ENCODE results near the gene P3H2.

The P3H2 gene

DNA sequence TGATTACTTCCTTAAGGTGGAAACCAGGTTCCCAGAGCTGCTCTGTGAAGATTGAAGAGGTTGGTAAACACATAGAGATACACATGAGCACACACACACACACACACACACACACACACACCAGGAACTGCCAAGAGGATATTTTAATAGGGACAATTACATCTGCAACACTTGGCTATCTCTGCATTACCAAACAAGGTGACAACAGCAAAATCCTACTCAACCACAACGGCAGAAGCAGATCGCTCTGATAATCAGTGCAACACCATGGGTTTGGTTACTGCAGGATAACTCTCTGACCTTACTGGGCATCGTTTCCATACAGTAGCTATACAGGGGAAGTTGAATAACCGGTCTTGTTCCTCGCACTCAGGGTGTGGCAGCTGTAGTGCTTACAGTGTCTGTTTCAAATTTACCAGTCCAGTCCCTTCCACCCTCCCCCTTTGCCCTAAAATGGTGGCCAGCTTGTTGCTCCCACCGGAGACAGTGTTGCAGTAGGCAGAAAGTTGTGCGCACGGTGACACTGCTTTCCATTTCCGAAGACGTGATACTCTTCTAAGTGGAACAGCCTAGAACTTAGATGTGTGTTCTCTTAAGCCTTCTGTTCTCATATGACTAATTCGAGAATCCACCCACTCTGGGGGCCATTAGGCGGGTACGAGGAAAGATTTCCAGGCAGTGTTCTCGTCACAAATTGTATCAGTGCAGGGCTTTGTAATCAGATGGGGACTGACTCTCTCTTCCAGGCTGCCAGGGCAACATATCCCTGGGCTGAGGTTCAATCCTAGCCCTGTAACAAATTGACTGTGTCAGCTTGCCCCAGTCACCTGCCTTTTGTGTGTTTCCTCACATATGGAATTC, 176.2 kb downstream of the P3H2 start:
- DNase-seq: peak; percentile 54

DNA sequence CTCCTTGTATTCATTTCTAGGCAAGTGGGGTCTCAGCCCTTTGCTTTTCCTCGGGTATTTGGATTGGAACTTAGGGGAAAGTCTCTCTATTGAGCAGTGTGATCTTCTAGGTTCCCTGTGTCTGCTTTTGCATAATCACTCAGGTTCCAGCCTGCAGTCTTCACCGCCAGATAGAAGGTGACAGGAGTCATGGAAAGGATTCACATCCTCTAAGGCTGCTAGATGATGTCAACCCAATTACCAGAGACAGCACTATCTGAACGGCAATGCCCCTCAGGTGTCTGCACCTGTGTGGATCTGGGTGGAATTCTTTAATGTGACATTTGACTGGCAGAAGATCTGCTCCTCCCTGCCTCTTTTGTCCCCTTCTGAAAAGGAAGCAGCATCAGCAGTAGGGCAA, 177.7 kb downstream of the P3H2 start:
- DNase-seq: no peak

DNA sequence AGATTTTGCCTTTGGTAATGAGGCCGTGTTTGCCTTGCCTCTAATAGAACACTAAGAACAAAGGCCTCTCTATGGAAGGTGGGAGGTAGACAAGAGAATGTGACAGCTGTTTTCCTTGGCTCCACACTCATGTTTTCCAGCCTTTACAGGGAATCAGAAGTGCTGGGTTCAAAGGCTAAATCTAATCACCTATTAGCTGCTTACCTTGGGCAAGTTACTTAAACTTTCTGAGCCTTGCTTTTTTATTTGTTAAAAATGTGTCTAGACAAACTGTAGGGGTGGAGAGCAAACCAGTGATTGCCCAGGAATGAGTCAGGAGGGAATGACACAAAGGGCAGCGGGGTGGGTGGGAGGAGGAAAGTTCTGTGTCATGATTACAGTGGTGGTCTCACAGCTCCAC, 179.0 kb downstream of the P3H2 start:
- peak; percentile 40 for DNase-seq

- no peak for DNase-seq
Observed at GRCh38 chr3:189941125-189941524, 179.6 kb downstream of the P3H2 start.

DNA sequence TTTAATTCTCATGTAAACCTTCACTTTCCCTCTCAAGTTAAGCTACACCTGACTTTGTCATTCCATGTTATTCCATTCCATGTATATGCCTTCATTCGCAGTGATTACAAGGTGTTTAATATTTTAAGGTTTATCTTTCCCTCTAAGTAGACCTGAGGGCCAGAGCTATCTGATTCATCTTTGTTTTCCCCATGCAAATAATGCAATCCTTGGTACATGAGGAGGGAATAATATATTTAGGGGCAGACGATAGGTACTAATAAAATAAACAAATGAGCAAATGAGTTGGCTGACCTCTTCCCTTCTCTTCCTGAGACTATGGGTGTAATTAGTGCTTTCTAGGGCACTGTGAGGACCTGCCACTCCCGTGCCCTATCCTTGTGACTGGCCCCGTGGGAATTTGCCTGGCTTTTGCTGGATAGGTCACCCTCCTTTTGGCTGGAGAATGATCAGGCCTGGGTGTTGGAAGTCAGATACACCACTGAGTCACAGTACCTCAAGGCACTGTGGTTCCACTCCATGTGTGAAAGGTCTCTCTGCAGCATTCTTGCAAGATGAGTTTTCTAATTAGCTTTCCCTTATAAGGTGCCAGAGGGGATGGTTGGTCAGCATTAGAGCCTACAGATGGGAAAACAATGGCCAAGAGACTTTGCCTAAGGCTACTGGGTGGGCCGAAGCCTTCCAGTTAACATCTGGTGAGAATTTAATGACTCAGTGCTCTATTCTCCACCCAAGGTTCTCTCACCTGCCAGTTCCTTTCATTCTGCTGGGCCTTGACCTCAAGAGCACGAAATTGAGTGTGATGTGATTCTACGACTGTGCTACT, 183.2 kb downstream of the P3H2 start:
- no peak for DNase-seq

- no peak for DNase-seq
Observed at GRCh38 chr3:189936201-189936945, 184.3 kb downstream of the P3H2 start.

DNA sequence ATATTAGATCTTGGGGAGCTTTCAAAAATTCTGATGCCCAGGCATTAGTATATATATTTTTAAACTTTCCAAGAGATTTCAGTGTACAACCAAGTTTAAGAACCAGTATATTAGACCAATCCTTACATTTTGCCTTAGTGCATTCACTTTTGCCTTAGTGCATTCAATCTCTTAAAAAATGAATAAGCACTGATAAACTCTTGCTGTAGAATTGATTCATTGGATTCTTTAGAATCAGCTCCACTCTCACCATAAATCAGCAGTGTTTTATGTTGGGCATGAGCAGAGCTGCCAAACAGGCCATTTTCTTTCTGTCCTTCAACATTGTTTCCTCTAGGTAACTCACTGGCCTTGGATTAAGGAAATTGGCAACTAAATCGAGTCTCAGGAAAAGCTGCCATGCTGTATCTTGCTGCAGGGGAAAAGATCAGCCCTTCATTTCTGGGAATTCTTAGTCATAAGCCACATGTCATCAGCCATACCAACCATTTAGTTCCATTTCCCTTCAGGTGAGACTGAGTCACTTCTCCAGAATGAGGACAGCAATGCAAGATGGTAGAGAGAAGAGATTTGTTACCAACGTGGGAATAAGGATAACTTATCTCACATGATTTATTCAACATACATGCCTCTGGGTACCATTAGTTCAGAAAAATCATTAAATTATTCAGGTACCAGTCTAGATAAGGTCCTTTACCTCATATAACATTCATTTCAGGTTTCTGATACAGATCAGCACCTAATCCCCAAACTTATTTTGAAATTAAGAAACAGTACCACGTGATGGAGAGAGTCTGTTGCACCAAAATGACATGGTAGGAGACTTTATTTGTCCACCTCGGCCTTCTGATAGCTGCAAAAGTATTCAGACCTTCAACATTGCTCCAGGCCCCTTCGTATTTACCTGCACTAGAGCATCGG, 192.5 kb downstream of the P3H2 start:
- DNase-seq: peak; percentile 11

GRCh38 chr3:189921770-189922169, 198.9 kb downstream of the P3H2 start:
- no peak for DNase-seq

- peak; percentile 23 for DNase-seq
Observed at GRCh38 chr3:189914799-189915198, 205.9 kb downstream of the P3H2 start.

- no peak for DNase-seq
Observed at GRCh38 chr3:189911001-189911400, 209.7 kb downstream of the P3H2 start.

- DNase-seq: no peak
Observed at GRCh38 chr3:189909573-189909972, 211.1 kb downstream of the P3H2 start.

GRCh38 chr3:189909139-189909538, 211.6 kb downstream of the P3H2 start:
- no peak for DNase-seq

GRCh38 chr3:189908646-189909045, 212.1 kb downstream of the P3H2 start:
- DNase-seq: no peak

DNA sequence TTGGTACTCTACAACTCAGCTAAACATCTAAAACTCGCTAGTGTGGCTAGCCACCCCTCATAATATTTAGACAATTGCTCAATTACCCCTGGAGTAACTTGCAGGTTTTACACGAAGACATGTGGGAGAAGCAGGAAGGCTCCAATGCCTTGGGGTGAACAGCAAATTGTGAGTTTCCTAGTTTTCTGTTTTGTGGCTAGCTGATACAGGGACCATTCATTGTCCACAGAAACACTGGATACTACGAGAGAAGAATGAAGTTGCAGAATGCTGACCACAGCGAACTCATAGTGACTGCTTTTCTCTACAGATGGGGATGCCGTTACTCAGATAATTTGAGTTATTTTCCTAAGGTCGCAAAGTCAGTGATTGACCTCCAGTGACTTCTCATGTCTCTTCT, 212.9 kb downstream of the P3H2 start:
- DNase-seq: no peak

All from activated CD4-positive, alpha-beta T cell treated with anti-CD3 and anti-CD28 coated beads for 48 hours (primary cell).